ENCODE data around the gene CYLD. TPM values are rescaled to one million over a fixed set of nuclear protein-coding genes. Genes with fewer than 3 reads are reported as not detected.

The CYLD gene
- total RNA-seq (2021; ENCODE audit: unreplicated experiment), result 11.9 TPM
- 3.1 and 3.6 TPM in 2 replicates for polyA plus RNA-seq (2012)
- Bru-seq, nascent RNA, result percentile 52 among the genes with signal in this experiment
- percentile 65 among the genes with signal in this experiment for BruChase-seq, experiment 1, labeled RNA remaining after a 6-hour chase
- BruChase-seq, experiment 2, labeled RNA remaining after a 2-hour chase, result percentile 55 among the genes with signal in this experiment
- long read RNA-seq, transcript CYLD-214 (18 exons, 3,513 nt), result major isoform, 5 of 18 reads
- long read RNA-seq, partial matches to known transcripts, result 8 of 18 reads
- long read RNA-seq, other reads (novel, unspliced or antisense), result 5 of 18 reads

- Histone ChIP-seq H3K36me3 (ENCODE audit: control insufficient read depth in 1 of 2, insufficient read depth in 2 of 2, low read length in 2 of 2) (no peaks in the 10 kb centered on the region), H3K27ac (ENCODE audit: low read depth, low read length) (no peak within 1 kb of the TSS; the same call in 1 of the 2 replicates), H3K9ac (ENCODE audit: low read length) (peak within 1 kb of the TSS; percentile 59), H3K4me2 (ENCODE audit: low read length) (peak within 1 kb of the TSS; percentile 91), H3K4me1 (ENCODE audit: control insufficient read depth in 1 of 2, insufficient read depth in 2 of 2, low read length in 2 of 2) (peaks cover 2 to 15% of the 10 kb centered on the region in 2 experiments; a peak in 2 of 4 replicates), H3K9me2 (ENCODE audit: insufficient read depth) (no peaks in the 10 kb centered on the region), H3K4me3 (replicated peaks in 1 of 2; ENCODE audit: low read depth in 1 of 2, low read length in 2 of 2) (peak within 1 kb of the TSS; percentile 55 to 69), H4K20me1 (ENCODE audit: insufficient read depth) (no peaks in the 10 kb centered on the region), H3K27me3 (ENCODE audit: insufficient read depth, low read length) (no peaks in the 10 kb centered on the region), H3K79me2 (ENCODE audit: insufficient read depth, low read length) (no peaks in the 10 kb centered on the region), H3K9me3 (ENCODE audit: control insufficient read depth in 1 of 2, insufficient read depth in 1 of 2, low read depth in 1 of 2, low read length in 2 of 2) (no peaks in the 10 kb centered on the region), H2AFZ (ENCODE audit: low read depth, low read length, poor library complexity, severe bottlenecking) (peak within 1 kb of the TSS; percentile 52)
- DNase-seq (ENCODE audit: low read depth, low spot score) (peak; percentile 97), ATAC-seq (peak; percentile 98)
- ChIA-PET CTCF (interaction anchor here (0.8 to 1.3 kb wide), 3 partner anchors 64 to 77 kb away, joined by 3 to 8 read pairs (median 6); no protein-coding TSS in a partner anchor), RAD21 (ENCODE audit: low non-redundant PET in 1 of 2, low total read pairs in 2 of 2, uncharacterized antibody in 2 of 2, unreplicated experiment in 2 of 2) (interaction anchor here in 1 of 2 experiments (0.6 kb wide), 1 partner anchor 288 kb away, joined by 4 read pairs; no protein-coding TSS in a partner anchor), POLR2A (no interaction called here)
- intact Hi-C loops (cut with micrococcal nuclease), result no loop called here
- TF ChIP-seq EZH2phosphoT487 (IDR thresholded peaks at IDR 0.05; ENCODE audit: borderline replicate concordance) (no peak), SIN3A (IDR thresholded peaks at IDR 0.05; ENCODE audit: low read depth) (peak; percentile 39; the same call in 1 of the 2 replicates), POLR2AphosphoS5 (IDR thresholded peaks at IDR 0.05; ENCODE audit: low read depth, low read length) (peak; percentile 47; the same call in 1 of the 2 replicates), TCF7L2 (IDR thresholded peaks at IDR 0.05; ENCODE audit: borderline replicate concordance, extremely low read depth, insufficient read depth, insufficient read length) (peak; percentile 52), ELF1 (IDR thresholded peaks at IDR 0.05; ENCODE audit: borderline replicate concordance, low read depth) (peak; percentile 24; the same call in 1 of the 2 replicates), EZH2 (IDR thresholded peaks at IDR 0.05) (no peak), SP1 (IDR thresholded peaks at IDR 0.05; ENCODE audit: low read depth) (peak; percentile 98), ZFX (IDR thresholded peaks at IDR 0.05) (peak; percentile 52; the same call in 1 of the 2 replicates), MAX (IDR thresholded peaks at IDR 0.05) (no peak), YY1 (IDR thresholded peaks at IDR 0.05; ENCODE audit: extremely low read depth, insufficient replicate concordance, low read depth, low read length) (peak; percentile 96), EGR1 (IDR thresholded peaks at IDR 0.05; ENCODE audit: low read depth) (peak; percentile 99)
- BruUV-seq (replicated peaks), result no TSS peak
These were observed at the start of gene CYLD for GRCh38 chr16:50741781-50742575. Gene CYLD (plus strand): TSS chr16:50742086. CDS start chr16:50749699, 7,613 bp downstream.
